Endothelial cell of umbilical vein (primary cell): ENCODE data around the gene NF1. TPM values are rescaled to one million over a fixed set of nuclear protein-coding genes. Genes with fewer than 3 reads are reported as not detected.

ENCODE experiments used
- BruUV-seq: library from RNA; stranded (reverse); fragments of 400-500 nt; replicated peaks from 2 replicates; lab custom pipeline; 2021; lab: Mats Ljungman, UMichigan
- CTCF ChIA-PET: fragments of 300-600, 350-600 bp; sonication (Branson Sonifier 250); formaldehyde crosslinking; loops from one replicate; lab custom pipeline; 2021; ENCODE audit warnings: antibody characterized with exemption, inconsistent platforms; lab: Charles Lee
- POLR2A ChIA-PET: fragments of 300-600, 350-600 bp; sonication (Branson Sonifier 250); formaldehyde crosslinking; loops from one replicate; lab custom pipeline; 2021; ENCODE audit warnings: antibody characterized with exemption, inconsistent platforms; lab: Charles Lee
- DNase-seq: peaks from one replicate; pipeline ENCODE4 v3.0.0-alpha.2; 2011; ENCODE audit warnings: low read depth, low spot score
- FAIRE-seq: peaks from 2 replicates; lab custom pipeline; 2011; peaks lifted over from hg19 to GRCh38; lab: Jason Lieb, UNC
- H2AFZ ChIP-seq: 2 replicates; pipeline ENCODE4 v1.6.0; 2012; ENCODE audit warnings: low read depth, low read length, control low read depth, inconsistent platforms
- H3K27ac ChIP-seq: 2 replicates; pipeline ENCODE4 v1.5.1; 2011; ENCODE audit warnings: low read depth, mild to moderate bottlenecking, control low read depth, low read length, moderate library complexity; ENCODE audit not compliant: insufficient read depth
- H3K27me3 ChIP-seq, 2 experiments: 2 replicates each; pipeline versions ENCODE4 v1.6.0 to v1.6.1; 2011; ENCODE audit warnings: low read length in 2 of 2, mixed read lengths in 1 of 2; ENCODE audit not compliant: control insufficient read depth in 2 of 2, insufficient read depth in 2 of 2
- H3K36me3 ChIP-seq, 2 experiments: 2 replicates in 1 of 2; 3 replicates in 1 of 2; pipeline ENCODE4 v1.5.1; 2011; ENCODE audit warnings: low read length in 2 of 2, mild to moderate bottlenecking in 1 of 2, moderate library complexity in 1 of 2; ENCODE audit not compliant: control insufficient read depth in 2 of 2, insufficient read depth in 2 of 2; ENCODE audit errors: extremely low read depth in 1 of 2
- H3K4me1 ChIP-seq: 3 replicates; pipeline ENCODE4 v1.5.1; 2011; ENCODE audit warnings: mild to moderate bottlenecking, low read length; ENCODE audit not compliant: control insufficient read depth, insufficient read depth; ENCODE audit errors: extremely low read depth
- H3K4me2 ChIP-seq: 2 replicates; pipeline ENCODE4 v1.6.1; 2011; ENCODE audit warnings: low read length, control low read depth, mixed read lengths; ENCODE audit not compliant: insufficient read depth
- H3K4me3 ChIP-seq, 3 experiments: fragments of 200-600 bp in 1 of 3; sonication (generic), shearing (Covaris generic) in 1 of 3; replicated peaks in 1 of 3; 2 replicates each; pipeline ENCODE4 v1.5.1; 2011 to 2016; ENCODE audit warnings: control low read depth in 3 of 3, low read length in 3 of 3, mild to moderate bottlenecking in 2 of 3, inconsistent platforms in 1 of 3, low read depth in 1 of 3, moderate library complexity in 1 of 3; ENCODE audit not compliant: insufficient read depth in 1 of 3
- H3K79me2 ChIP-seq: 2 replicates; pipeline ENCODE4 v1.6.0; 2012; ENCODE audit warnings: low read length, inconsistent platforms; ENCODE audit not compliant: control insufficient read depth, insufficient read depth
- H3K9ac ChIP-seq: replicated peaks from 2 replicates; pipeline ENCODE3; 2011; ENCODE audit warnings: low read length, control low read depth; ENCODE audit not compliant: insufficient read depth; ENCODE audit errors: extremely low read depth
- H3K9me1 ChIP-seq: replicated peaks from 3 replicates; pipeline ENCODE4 v1.6.0; 2011; ENCODE audit warnings: mild to moderate bottlenecking, low read length; ENCODE audit not compliant: control insufficient read depth, insufficient read depth; ENCODE audit errors: extremely low read depth
- H3K9me3 ChIP-seq: replicated peaks from 2 replicates; pipeline ENCODE4 v1.5.1; 2012; ENCODE audit warnings: low read length, inconsistent platforms; ENCODE audit not compliant: control insufficient read depth, insufficient read depth
- H4K20me1 ChIP-seq: replicated peaks from 2 replicates; pipeline ENCODE3; 2011; ENCODE audit warnings: mild to moderate bottlenecking, low read length; ENCODE audit not compliant: control insufficient read depth, insufficient read depth; ENCODE audit errors: extremely low read depth
- EZH2 ChIP-seq: IDR thresholded peaks from 2 replicates; pipeline ENCODE4 v1.6.1; 2012; ENCODE audit warnings: borderline replicate concordance, low read depth, mild to moderate bottlenecking, moderate library complexity, low read length, inconsistent platforms; ENCODE audit not compliant: severe bottlenecking
- FOS ChIP-seq: IDR thresholded peaks from 2 replicates; pipeline ENCODE4 v1.6.1; 2011; ENCODE audit warnings: mild to moderate bottlenecking, low read length, moderate library complexity, borderline replicate concordance; ENCODE audit not compliant: insufficient read depth
- JUN ChIP-seq: IDR thresholded peaks from 2 replicates; pipeline ENCODE4 v1.6.1; 2011; ENCODE audit warnings: borderline replicate concordance, low read depth; ENCODE audit not compliant: insufficient read length, insufficient read depth
- MAX ChIP-seq: IDR thresholded peaks from 2 replicates; pipeline ENCODE4 v1.6.1; 2011; ENCODE audit not compliant: insufficient read depth, insufficient read length
- POLR2A ChIP-seq: IDR thresholded peaks from 2 replicates; pipeline ENCODE4 v1.6.1; 2012; ENCODE audit warnings: low read depth, mild to moderate bottlenecking, control low read depth, low read length
- dilution Hi-C: fragments of 300-500 bp; cut with MboI; formaldehyde crosslinking; loops from one replicate; pipeline ENCODE4 v1.15.0; 2019; ENCODE audit warnings: low sequenced_read_pairs; ENCODE audit not compliant: extremely low pct_ligation_motif_present
- intact Hi-C: fragments of 100-400 bp; cut with micrococcal nuclease; formaldehyde crosslinking; loops from one replicate; pipeline ENCODE4 v1.10.0; 2022
- polyA plus RNA-seq, 4 experiments: library from polyadenylated mRNA; depleted of rRNA in 3 of 4; stranded (reverse) in 3 of 4; unstranded in 1 of 4; fragments of >200 nt; gene quantifications; 2 replicates each; pipeline versions ENCODE4 v1.2.1 to v1.2.3, GENCODE V29; 2011 to 2012; ENCODE audit warnings: missing spikeins in 1 of 4
- total RNA-seq: library from RNA; stranded (reverse); gene quantifications from 2 replicates; pipeline ENCODE4 v1.2.3, GENCODE V29; 2021
- TF ChIP-seq, protein P1 (sequence below), 2 donors: IDR thresholded peaks; 1 replicate in 1 of 2; 2 replicates in 1 of 2; pipeline ENCODE4 v1.5.1; 2011; ENCODE audit warnings: low read length in 2 of 2, mild to moderate bottlenecking in 2 of 2, moderate library complexity in 2 of 2, control low read depth in 1 of 2, inconsistent platforms in 1 of 2, low read depth in 1 of 2; ENCODE audit not compliant: insufficient read depth in 1 of 2; ENCODE audit errors: extremely low read depth in 1 of 2

The NF1 gene
- total and polyA plus RNA-seq, 2 donors (not counting 3 experiments of a cell fraction or from before 2014, with no cell fraction given): 13.7 to 42.4 TPM

- no peak overlapping the region for H3K4me3 ChIP-seq
- H3K36me3 ChIP-seq: no peaks in the 10 kb centered on the region
- intact Hi-C loops: no loop called here
- FAIRE-seq: no peak
- H3K4me1 ChIP-seq: no peaks in the 10 kb centered on the region
- H3K9me3 ChIP-seq: no peaks in the 10 kb centered on the region
- H4K20me1 ChIP-seq: no peaks in the 10 kb centered on the region
- no peak for DNase-seq
- no peaks in the 10 kb centered on the region for H3K79me2 ChIP-seq
- no TSS peak for BruUV-seq
- H3K27me3 ChIP-seq: peaks cover 6 to 9% of the 10 kb centered on the region in 2 experiments
- H2AFZ ChIP-seq: no peak overlapping the region
- dilution Hi-C loops: no loop called here
- no peak overlapping the region for H3K27ac ChIP-seq
- H3K4me2 ChIP-seq: no peak overlapping the region
- POLR2A ChIA-PET: no interaction called here
- CTCF ChIA-PET: no interaction called here
- no peak for TF ChIP-seq JUN
- TF ChIP-seq, protein P1, sequence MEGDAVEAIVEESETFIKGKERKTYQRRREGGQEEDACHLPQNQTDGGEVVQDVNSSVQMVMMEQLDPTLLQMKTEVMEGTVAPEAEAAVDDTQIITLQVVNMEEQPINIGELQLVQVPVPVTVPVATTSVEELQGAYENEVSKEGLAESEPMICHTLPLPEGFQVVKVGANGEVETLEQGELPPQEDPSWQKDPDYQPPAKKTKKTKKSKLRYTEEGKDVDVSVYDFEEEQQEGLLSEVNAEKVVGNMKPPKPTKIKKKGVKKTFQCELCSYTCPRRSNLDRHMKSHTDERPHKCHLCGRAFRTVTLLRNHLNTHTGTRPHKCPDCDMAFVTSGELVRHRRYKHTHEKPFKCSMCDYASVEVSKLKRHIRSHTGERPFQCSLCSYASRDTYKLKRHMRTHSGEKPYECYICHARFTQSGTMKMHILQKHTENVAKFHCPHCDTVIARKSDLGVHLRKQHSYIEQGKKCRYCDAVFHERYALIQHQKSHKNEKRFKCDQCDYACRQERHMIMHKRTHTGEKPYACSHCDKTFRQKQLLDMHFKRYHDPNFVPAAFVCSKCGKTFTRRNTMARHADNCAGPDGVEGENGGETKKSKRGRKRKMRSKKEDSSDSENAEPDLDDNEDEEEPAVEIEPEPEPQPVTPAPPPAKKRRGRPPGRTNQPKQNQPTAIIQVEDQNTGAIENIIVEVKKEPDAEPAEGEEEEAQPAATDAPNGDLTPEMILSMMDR (IDR thresholded peaks at IDR 0.05; ENCODE audit: extremely low read depth in 1 of 2, insufficient read depth in 1 of 2, low read depth in 1 of 2, low read length in 2 of 2): no peak
- no peak for TF ChIP-seq FOS
- no peak for TF ChIP-seq EZH2
- TF ChIP-seq POLR2A: no peak
- no peak for TF ChIP-seq MAX
- H3K9ac ChIP-seq: no peak overlapping the region
- H3K9me1 ChIP-seq: no peaks in the 10 kb centered on the region
Observed at GRCh38 chr17:31412511-31412910, 317.7 kb downstream of the NF1 start.
